ENCODE results near the gene AIFM2.

Gene AIFM2

DNA sequence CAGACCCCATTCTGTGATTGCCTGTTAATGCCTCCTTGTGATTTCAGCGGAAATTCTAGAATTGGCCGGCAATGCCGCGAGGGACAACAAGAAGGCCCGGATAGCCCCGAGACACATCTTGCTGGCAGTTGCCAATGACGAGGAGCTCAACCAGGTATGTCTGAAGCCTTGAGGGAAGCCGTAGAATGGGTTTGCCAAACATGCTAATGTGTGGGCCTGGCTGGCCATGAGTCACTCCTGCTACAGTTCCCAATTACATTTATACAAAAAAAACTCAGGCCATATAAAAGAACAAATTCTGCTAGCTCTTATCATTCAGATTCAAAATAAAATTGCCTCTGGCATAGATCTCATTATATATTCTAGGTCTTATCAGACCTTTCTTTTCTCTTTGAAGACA, 42.6 kb downstream of the AIFM2 start:
- TF ChIP-seq, protein P1, sequence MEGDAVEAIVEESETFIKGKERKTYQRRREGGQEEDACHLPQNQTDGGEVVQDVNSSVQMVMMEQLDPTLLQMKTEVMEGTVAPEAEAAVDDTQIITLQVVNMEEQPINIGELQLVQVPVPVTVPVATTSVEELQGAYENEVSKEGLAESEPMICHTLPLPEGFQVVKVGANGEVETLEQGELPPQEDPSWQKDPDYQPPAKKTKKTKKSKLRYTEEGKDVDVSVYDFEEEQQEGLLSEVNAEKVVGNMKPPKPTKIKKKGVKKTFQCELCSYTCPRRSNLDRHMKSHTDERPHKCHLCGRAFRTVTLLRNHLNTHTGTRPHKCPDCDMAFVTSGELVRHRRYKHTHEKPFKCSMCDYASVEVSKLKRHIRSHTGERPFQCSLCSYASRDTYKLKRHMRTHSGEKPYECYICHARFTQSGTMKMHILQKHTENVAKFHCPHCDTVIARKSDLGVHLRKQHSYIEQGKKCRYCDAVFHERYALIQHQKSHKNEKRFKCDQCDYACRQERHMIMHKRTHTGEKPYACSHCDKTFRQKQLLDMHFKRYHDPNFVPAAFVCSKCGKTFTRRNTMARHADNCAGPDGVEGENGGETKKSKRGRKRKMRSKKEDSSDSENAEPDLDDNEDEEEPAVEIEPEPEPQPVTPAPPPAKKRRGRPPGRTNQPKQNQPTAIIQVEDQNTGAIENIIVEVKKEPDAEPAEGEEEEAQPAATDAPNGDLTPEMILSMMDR (IDR thresholded peaks at IDR 0.05; ENCODE audit: low read depth, low read length), result no peak
- H3K9me3 ChIP-seq (ENCODE audit: insufficient read depth, low read length), result no peaks in the 10 kb centered on the region
- H3K9ac ChIP-seq (ENCODE audit: low read length), result no peak overlapping the region
- no peak overlapping the region for H3K4me2 ChIP-seq (ENCODE audit: low read length)
- no peaks in the 10 kb centered on the region for H3K36me3 ChIP-seq (replicated peaks; ENCODE audit: low read depth, low read length)
- H4K20me1 ChIP-seq (ENCODE audit: insufficient read depth, low read length), result no peaks in the 10 kb centered on the region
- no peaks in the 10 kb centered on the region for H3K4me1 ChIP-seq (ENCODE audit: low read length)
- H2AFZ ChIP-seq (ENCODE audit: low read depth, low read length), result no peak overlapping the region
- no peaks in the 10 kb centered on the region; the same call in 1 of the 2 replicates for H3K27me3 ChIP-seq (ENCODE audit: low read depth, low read length)
- H3K4me3 ChIP-seq (ENCODE audit: low read length), result no peak overlapping the region
- H3K27ac ChIP-seq (ENCODE audit: low read length), result no peak overlapping the region
- no peaks in the 10 kb centered on the region for H3K79me2 ChIP-seq (ENCODE audit: low read length)

DNA sequence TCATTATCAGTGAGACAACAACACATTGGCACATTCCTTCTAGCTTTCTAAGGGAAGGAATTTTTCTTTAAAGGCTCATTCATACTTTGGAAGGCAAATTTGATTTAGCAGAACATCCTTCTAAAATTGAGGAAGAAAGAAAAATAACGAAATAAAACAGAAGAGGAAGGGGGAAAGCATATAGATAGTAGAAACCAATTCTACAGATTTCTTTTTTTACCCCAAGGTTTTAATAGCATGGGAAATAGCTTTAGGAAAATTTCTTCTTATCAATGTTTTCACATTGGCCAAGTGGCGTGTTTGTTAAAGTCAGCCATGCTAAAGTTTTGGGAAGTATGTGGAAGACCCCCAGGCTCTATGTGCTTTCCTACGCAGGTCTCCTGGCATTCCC, 44.3 kb downstream of the AIFM2 start:
- no peaks in the 10 kb centered on the region for H3K36me3 ChIP-seq (replicated peaks; ENCODE audit: low read depth, low read length)
- no peak overlapping the region for H3K4me3 ChIP-seq (ENCODE audit: low read length)
- no peaks in the 10 kb centered on the region for H3K79me2 ChIP-seq (ENCODE audit: low read length)
- no peaks in the 10 kb centered on the region for H3K9me3 ChIP-seq (ENCODE audit: insufficient read depth, low read length)
- H2AFZ ChIP-seq (ENCODE audit: low read depth, low read length), result no peak overlapping the region
- TF ChIP-seq, protein P1 (IDR thresholded peaks at IDR 0.05; ENCODE audit: low read depth, low read length), result no peak
- no peak for TF ChIP-seq EZH2phosphoT487 (IDR thresholded peaks at IDR 0.05; ENCODE audit: low read depth)
- no peak overlapping the region for H3K4me2 ChIP-seq (ENCODE audit: low read length)
- H3K9ac ChIP-seq (ENCODE audit: low read length), result no peak overlapping the region
- H4K20me1 ChIP-seq (ENCODE audit: insufficient read depth, low read length), result no peaks in the 10 kb centered on the region
- peaks cover 7% of the 10 kb centered on the region; the same call in 1 of the 2 replicates for H3K27me3 ChIP-seq (ENCODE audit: low read depth, low read length)
- no peaks in the 10 kb centered on the region for H3K4me1 ChIP-seq (ENCODE audit: low read length)
- no peak overlapping the region for H3K27ac ChIP-seq (ENCODE audit: low read length)

DNA sequence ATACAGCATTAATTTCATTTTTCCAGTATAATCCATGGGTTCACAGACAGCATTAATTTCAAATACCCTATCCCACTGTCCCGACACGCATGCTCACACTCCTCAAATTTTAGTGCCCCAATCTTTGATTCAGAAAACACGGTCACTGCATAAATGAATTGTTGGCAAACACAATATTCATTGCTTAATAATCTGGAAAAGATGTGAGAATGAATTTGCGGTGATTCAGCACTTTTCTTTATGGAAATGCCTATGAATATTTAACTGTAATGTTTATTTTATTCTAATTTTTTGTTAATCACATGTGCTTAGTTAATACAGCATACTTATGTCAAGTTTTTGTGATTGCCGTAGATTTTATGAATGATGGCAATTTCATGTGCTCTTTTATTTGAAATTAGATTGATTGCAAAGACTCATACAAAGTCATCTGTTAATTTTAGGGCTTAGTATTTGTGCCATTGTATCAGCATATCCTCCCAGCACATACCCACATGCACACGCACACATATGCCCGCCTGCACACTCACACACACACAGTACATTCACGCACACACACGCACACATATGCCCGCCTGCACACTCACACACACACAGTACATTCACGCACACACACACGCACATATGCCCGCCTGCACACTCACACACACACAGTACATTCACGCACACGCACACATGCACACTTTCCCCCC, 44.9 kb downstream of the AIFM2 start:
- H4K20me1 ChIP-seq (ENCODE audit: insufficient read depth, low read length), result no peaks in the 10 kb centered on the region
- H3K27ac ChIP-seq (ENCODE audit: low read length), result no peak overlapping the region
- H3K9ac ChIP-seq (ENCODE audit: low read length), result no peak overlapping the region

DNA sequence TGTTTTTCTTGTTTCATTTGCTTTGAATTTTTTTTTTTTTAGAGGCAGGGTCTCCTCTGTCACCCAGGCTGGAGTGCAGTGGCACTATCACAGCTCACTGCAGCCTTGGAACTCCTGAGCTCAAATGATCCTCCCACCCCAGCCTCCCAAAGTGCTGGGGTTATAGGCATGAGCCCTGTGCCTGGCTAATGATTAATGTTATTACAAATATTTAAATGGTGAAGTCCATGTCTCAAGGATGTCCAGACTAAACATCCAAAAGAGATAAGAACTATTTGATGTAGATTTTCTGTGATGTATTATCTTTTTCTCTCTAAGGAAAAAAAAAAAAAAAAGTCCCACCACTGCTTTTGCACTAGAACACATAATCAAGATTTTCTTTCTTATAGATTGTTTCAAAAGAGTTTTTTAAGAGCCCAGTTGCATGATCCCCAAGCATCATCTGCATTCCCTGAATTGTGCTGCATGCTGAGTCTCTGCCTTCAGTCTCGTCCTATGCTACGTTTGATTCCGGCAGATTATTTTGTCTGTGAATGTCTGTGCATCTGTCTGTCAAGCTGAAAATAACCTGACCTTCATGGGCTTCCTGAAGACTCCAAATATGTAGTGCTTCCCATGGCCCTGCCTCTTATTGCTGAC, 46.5 kb downstream of the AIFM2 start:
- H3K4me2 ChIP-seq (ENCODE audit: low read length), result no peak overlapping the region
- no peaks in the 10 kb centered on the region for H3K36me3 ChIP-seq (replicated peaks; ENCODE audit: low read depth, low read length)
- no peaks in the 10 kb centered on the region for H3K9me3 ChIP-seq (ENCODE audit: insufficient read depth, low read length)
- no peak overlapping the region for H3K9ac ChIP-seq (ENCODE audit: low read length)
- H3K79me2 ChIP-seq (ENCODE audit: low read length), result no peaks in the 10 kb centered on the region
- no peak overlapping the region for H3K27ac ChIP-seq (ENCODE audit: low read length)
- no peak overlapping the region for H3K4me3 ChIP-seq (ENCODE audit: low read length)
- no peak overlapping the region for H2AFZ ChIP-seq (ENCODE audit: low read depth, low read length)
- H3K4me1 ChIP-seq (ENCODE audit: low read length), result no peaks in the 10 kb centered on the region
- TF ChIP-seq EZH2phosphoT487 (IDR thresholded peaks at IDR 0.05; ENCODE audit: low read depth), result no peak
- TF ChIP-seq, protein P1 (IDR thresholded peaks at IDR 0.05; ENCODE audit: low read depth, low read length), result no peak
- H3K27me3 ChIP-seq (ENCODE audit: low read depth, low read length), result peaks cover 7% of the 10 kb centered on the region; the same call in 1 of the 2 replicates
- no peaks in the 10 kb centered on the region for H4K20me1 ChIP-seq (ENCODE audit: insufficient read depth, low read length)

More for the DNA sequence above, 44.9 kb downstream of the AIFM2 start:
- Histone ChIP-seq H3K4me2 (ENCODE audit: low read length) (no peak overlapping the region), H3K4me1 (ENCODE audit: low read length) (no peaks in the 10 kb centered on the region), H3K27me3 (ENCODE audit: low read depth, low read length) (peaks cover 7% of the 10 kb centered on the region; the same call in 1 of the 2 replicates), H3K9me3 (ENCODE audit: insufficient read depth, low read length) (no peaks in the 10 kb centered on the region), H3K79me2 (ENCODE audit: low read length) (no peaks in the 10 kb centered on the region), H3K4me3 (ENCODE audit: low read length) (no peak overlapping the region), H3K36me3 (replicated peaks; ENCODE audit: low read depth, low read length) (no peaks in the 10 kb centered on the region), H2AFZ (ENCODE audit: low read depth, low read length) (no peak overlapping the region)
- TF ChIP-seq EZH2phosphoT487 (IDR thresholded peaks at IDR 0.05; ENCODE audit: low read depth), result no peak
- TF ChIP-seq, protein P1 (IDR thresholded peaks at IDR 0.05; ENCODE audit: low read depth, low read length), result no peak
